ENCODE data around the gene PDSS2. TPM values are rescaled to one million over a fixed set of nuclear protein-coding genes. Genes with fewer than 3 reads are reported as not detected.

Gene PDSS2
- total and polyA plus RNA-seq, 9 of the 15 experiments (the other 6 are each of a cell fraction or from before 2014, with no cell fraction given) = 5.8 to 21.1 (median 12.0) TPM

- TF ChIP-seq CTCF (IDR thresholded peaks at IDR 0.05 in 2 of 3, conservative IDR thresholded peaks at IDR 0.05 in 1 of 3; ENCODE audit: insufficient read depth in 2 of 3, low read depth in 1 of 3, low read length in 3 of 3) (peak; percentile 73 to 85 (median 80)), DEAF1 (CRISPR knock-in tag; IDR thresholded peaks at IDR 0.05) (peak; percentile 65), ZBTB43 (CRISPR knock-in tag; IDR thresholded peaks at IDR 0.05) (no peak), BMI1 (IDR thresholded peaks at IDR 0.05; ENCODE audit: low read length) (no peak), RAD21 (CRISPR knock-in tag; conservative IDR thresholded peaks at IDR 0.05 in 1 of 2, IDR thresholded peaks at IDR 0.05 in 1 of 2) (peak; percentile 72 to 88), CREBBP (IDR thresholded peaks at IDR 0.05; ENCODE audit: low read depth, low read length) (no peak), SMC3 (conservative IDR thresholded peaks at IDR 0.05; ENCODE audit: insufficient read depth, low read depth, low read length) (peak; percentile 73; the same call in 1 of the 2 replicates), EGR1 (conservative IDR thresholded peaks at IDR 0.05) (0 out of 2 replicates have a peak, but pooled peaks have one; percentile 29), ZSCAN29 (IDR thresholded peaks at IDR 0.05) (peak; percentile 78)
Measured at GRCh38 chr6:107318100-107318736, 141.1 kb downstream of the PDSS2 start (continued).
